HG02943 (cell line): ENCODE data around the gene IPMK.
"Not testable (repeated sequence)": the region's sequence is repeated elsewhere in the genome, so short reads cannot be mapped to it uniquely, and the experiment has no call there.

Source experiments
- ATAC-seq: cut with Tn5 transposase; IDR thresholded peaks from one replicate; pipeline ENCODE4 v1.9.1; 2021; ENCODE audit warnings: mild to moderate bottlenecking, low read depth, moderate library complexity; ENCODE audit not compliant: unreplicated experiment

The IPMK gene

GRCh38 chr10:58158806-58159205 is 108.9 kb downstream of the IPMK start:
- ATAC-seq = no peak

GRCh38 chr10:58157076-58157766 is 110.5 kb downstream of the IPMK start:
- ATAC-seq = no peak

GRCh38 chr10:58155941-58156340 is 111.8 kb downstream of the IPMK start:
- not testable (repeated sequence) for ATAC-seq

GRCh38 chr10:58153751-58154150 is 113.9 kb downstream of the IPMK start:
- no peak for ATAC-seq

- ATAC-seq = no peak
Observed at GRCh38 chr10:58152673-58153263, 114.9 kb downstream of the IPMK start.

DNA sequence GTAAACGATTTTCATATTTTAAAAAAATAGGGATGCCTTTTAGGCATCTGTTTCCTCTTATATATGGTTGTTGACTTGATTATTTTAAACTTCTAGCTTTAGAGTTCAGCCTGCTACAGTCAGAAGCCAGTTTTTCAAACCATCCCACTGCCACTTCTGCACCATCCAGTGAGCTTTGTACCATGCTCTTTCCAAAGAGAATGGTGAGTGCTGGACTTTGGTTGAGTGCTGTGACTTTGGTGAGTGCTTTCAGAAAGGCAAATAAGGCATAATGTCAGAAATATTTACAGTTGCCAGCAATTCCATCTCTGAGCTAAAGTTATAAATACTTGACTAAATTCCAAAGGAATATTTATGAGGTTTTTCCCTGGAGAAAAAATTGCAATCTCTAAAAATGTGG is 117.4 kb downstream of the IPMK start:
- ATAC-seq = no peak

DNA sequence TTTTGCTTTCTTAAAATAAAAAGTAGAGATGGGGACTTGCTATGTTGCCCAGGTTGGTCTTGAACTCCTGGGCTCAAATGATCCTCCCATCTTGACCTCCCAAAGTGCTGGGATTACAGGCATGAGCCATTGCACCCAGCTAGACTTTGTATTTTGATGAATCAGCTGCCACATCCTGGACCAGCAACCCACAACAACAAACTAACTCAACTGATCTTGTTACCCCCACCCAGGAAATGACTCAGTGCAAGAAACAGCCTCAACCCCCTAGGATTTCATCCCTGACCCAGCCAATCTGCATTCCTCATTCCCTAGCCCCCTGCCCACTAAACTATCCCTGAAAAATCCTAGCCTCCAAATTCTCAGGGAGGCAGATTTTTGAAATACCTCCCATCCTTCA is 123.8 kb downstream of the IPMK start:
- ATAC-seq = no peak
